Activated gamma-delta T cell (primary cell): ENCODE measurements around the gene ZNF684.
A peak's percentile ranks its signal among the peaks of the same experiment; 100 is the strongest.
"Not testable (repeated sequence)": the region's sequence is repeated elsewhere in the genome, so short reads cannot be mapped to it uniquely, and the experiment has no call there.

ENCODE experiments used
- DNase-seq: peaks from one replicate; lab custom pipeline; 2025; lab: John Stamatoyannopoulos, UW
- total RNA-seq, 2 donors: gene quantifications; one replicate each; lab custom pipeline; 2026; lab: John Stamatoyannopoulos, UW

ZNF684 gene
- 10.1 to 12.3 reads per million in 2 donors for total RNA-seq

GRCh38 chr1:40531381-40532061, at the start of gene ZNF684:
Gene ZNF684 (plus strand): TSS chr1:40531637. CDS start chr1:40533167, 1,530 bp downstream.
- peak; percentile 14 for DNase-seq

DNA sequence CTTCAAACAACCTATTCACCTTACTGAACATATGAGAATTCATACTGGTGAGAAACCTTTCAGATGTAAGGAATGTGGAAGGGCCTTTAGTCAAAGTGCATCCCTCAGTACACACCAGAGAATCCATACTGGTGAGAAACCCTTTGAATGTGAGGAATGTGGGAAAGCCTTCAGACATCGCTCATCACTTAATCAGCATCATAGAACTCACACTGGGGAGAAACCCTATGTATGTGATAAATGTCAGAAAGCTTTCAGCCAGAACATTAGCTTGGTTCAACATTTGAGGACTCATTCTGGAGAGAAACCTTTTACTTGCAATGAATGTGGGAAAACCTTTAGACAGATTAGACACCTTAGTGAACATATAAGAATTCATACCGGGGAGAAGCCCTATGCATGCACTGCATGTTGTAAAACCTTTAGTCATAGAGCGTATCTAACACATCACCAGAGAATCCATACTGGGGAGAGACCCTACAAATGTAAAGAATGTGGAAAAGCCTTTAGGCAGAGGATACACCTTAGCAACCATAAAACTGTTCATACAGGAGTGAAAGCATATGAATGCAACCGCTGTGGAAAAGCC, 36.0 kb upstream of the ZNF684 start:
- DNase-seq, result no peak

DNA sequence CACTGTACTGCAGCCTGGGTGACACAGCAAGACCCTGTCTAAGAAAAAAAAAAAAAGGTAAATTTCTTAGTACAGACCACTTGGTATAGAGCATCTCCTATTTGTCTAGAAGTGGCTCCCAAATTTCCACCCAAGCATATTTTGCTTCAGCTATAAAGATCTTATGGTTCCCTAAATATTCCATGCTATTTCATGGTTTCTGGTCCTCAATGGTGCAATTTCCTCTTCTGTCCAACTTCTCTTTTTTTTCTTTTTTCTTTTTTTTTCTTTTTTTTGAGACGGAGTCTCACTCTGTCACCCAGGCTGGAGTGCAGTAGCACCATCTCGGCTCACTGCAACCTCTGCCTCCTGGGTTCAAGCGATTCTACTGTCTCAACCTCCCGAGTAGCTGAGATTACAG, 28.8 kb upstream of the ZNF684 start:
- DNase-seq, result not testable (repeated sequence)

DNA sequence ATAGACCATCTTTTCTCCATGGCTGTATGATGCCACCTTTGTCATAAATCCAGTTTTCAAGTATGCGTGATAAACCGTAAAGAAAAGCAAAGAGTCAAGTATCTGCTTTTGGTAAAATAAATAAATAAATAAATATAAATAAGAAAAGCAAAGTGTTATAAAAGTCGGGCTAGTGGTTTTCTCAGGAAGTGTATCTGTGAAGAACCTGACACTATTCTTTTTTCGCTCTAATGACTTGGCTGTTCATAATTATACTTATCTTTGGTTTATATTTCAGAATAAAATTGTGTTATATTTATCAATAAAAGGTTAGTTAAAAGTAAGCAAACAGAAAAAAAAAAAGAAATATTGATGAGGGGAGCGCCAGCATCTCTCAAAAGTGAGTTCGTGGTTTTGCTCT, 23.5 kb upstream of the ZNF684 start:
- no peak for DNase-seq

GRCh38 chr1:40508375-40509341, 22.8 kb upstream of the ZNF684 start, which contains the start of gene EXO5:
Gene EXO5 (plus strand): TSS chr1:40508767. CDS start chr1:40514545, 5,778 bp downstream.
- peak; percentile 64 for DNase-seq

DNA sequence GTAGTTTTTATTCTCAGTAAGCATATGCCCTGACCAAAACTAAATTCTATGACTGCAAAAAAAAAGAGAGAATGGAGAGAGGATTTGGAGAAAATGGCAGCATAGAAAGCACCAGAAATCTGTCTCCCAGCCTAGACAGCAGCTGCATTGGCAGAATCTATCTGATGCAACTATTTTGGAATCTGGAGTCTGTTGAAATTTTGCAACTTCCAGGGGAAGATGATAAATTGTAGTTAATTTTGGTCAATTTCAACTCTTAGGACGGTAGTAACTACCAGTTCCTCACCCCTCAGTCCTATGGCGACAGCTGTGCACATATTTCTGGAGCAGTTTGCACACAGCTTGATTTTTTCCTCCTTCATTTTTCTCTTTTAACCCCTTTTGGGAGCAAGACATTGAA, 11.9 kb upstream of the ZNF684 start:
- no peak for DNase-seq

- DNase-seq, result no peak
Observed at GRCh38 chr1:40530735-40531380, 579 bp upstream of the ZNF684 start.

- DNase-seq, result no peak
Observed at GRCh38 chr1:40532062-40532389, 589 bp downstream of the ZNF684 start.

DNA sequence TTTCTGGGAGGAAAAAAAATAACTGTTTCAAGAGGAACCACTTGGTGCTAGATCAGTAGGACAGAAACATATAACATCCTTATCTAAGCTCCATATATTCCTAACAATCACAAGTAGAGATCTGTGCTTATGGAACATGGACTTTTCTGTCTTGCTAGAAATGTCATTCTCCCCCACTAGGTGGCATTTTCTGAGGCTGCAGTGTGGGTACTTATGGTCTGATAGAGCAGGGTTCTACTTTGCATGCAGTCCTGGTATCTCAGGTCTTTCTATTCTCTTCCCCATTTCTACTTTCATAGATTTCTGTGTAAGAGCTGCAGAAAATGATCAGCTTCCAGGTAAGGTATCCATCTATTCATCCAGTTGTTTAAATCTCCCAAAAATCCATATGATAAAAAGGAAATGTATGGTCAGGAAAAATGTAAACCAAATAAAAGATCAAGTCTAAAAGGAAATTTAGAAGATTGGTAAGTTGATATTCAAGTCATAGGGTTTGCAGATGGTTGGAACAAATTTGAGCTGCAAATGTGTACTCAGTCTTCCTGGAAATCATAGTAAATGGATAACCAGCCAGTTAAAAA, 1.5 kb downstream of the ZNF684 start:
- DNase-seq, result no peak

DNA sequence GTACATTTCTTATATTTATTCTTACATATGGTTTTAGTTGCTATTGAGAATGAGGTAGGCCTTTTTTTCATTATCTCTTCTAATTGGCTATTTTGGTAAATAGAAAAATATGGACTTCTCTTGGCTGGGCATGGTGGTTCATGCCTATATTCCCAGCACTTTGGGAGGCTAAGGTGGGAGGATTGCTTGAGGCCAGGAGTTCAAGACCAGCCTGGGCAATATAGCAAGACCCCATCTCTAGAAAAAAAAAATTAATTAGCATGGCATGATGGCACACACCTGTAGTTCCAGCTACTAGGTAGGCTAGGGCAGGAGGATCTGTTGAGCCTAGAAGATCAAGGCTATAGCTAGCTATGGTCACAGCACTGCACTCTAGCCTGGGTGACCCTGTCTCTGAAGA, 3.2 kb downstream of the ZNF684 start:
- DNase-seq, result no peak

DNA sequence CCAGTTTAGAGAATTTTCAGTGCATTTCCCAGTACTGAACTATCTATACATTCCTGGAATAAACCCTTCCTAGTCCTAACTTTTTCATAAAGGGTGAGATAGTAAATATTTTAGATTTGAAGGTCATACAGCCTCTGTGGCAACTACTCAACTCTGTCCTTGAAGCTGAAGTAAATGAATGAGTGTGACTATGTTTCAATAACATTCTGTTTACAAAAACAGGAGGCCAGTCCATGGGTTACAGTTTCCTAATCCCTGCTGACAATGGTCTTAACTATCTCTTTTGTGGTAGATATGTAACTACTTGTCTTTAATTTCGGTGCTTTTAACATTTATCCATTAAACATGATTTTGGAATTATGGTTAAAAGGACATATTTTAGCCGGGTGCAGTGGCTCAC, 4.3 kb downstream of the ZNF684 start:
- DNase-seq, result no peak

GRCh38 chr1:40539338-40539737, 7.9 kb downstream of the ZNF684 start:
- no peak for DNase-seq

GRCh38 chr1:40546957-40547356, 15.5 kb downstream of the ZNF684 start:
- DNase-seq, result no peak

GRCh38 chr1:40553017-40553416, 21.6 kb downstream of the ZNF684 start:
- no peak for DNase-seq

GRCh38 chr1:40554807-40555206, 23.4 kb downstream of the ZNF684 start:
- not testable (repeated sequence) for DNase-seq

DNA sequence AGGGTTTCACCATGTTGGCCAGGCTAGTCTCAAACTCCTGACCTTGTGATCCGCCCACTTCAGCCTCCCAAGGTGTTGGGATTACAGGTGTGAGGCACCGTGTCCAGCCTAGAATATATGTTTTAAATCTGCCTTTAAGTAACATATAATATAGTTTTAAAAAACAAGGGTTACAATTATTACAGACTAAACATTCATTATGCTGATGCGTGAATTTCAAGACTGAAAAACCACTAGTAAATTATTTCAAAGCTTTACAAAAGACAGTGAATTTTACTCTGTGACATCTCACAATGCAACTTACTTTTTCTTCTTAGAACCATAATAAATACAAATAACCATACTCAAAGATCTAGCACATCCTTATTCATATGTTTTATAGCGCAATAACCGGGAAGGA, 24.7 kb downstream of the ZNF684 start:
- DNase-seq, result no peak

DNA sequence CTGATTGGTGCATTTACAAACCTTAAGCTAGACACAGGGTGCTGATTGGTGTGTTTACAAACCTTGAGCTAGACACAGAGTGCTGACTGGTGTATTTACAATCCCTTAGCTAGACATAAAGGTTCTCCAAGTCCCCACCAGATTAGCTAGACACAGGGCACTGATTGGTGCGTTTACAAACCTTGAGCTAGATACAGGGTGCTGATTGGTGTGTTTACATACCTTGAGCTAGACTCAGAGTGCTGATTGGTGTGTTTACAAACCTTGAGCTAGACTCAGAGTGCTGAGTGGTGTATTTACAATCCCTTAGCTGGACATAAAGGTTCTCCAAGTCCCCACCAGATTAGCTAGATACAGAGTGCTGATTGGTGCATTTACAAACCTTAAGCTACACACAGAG, 26.8 kb downstream of the ZNF684 start:
- DNase-seq, result not testable (repeated sequence)

- no peak for DNase-seq
Observed at GRCh38 chr1:40562185-40562584, 30.7 kb downstream of the ZNF684 start.

GRCh38 chr1:40563266-40563665, 31.8 kb downstream of the ZNF684 start:
- no peak for DNase-seq

DNA sequence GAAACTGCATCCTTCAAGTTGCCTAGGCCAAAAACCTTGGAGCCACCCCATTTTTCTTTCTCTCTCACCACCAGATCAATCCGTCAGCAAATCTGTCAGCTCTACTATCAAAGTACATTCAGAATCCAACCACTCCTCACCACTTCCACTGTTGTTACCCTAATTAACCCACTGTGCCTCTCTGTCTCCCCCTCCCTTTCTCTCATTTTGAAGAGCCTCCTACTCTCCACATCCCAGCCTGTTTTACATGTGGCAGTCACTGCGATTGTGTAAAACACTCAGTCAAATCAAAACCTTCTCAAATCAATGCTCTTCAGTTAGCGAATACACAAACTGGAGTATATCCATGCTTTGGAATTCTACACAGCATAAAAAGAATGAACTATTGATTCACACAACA, 33.1 kb downstream of the ZNF684 start:
- DNase-seq, result no peak

DNA sequence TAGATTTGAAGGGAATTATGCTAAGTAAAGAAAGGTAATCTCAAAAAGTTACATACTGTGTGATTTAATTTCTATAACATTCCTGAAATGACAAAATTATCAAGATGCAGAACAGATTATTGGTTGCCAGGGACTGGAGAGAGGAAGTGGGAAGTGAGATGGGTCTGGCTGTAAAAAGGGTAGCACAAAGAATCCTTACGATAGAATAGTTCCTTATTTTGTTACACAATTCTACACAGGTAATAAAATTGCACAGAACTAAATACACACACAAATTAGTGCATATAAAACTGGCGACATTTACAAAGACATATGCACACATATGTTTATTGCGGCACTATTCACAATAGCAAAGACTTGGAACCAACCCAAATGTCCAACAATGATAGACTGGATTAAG, 33.5 kb downstream of the ZNF684 start:
- no peak for DNase-seq

- no peak for DNase-seq
Observed at GRCh38 chr1:40567825-40568224, 36.4 kb downstream of the ZNF684 start.
